ENCODE measurements around the gene GTF2IRD1.

GTF2IRD1 gene

GRCh38 chr7:74567318-74567668 lies 113.6 kb downstream of the GTF2IRD1 start:
- DNase-seq (ENCODE audit: low read depth in 2 of 2) = no peak

- DNase-seq (ENCODE audit: low read depth in 2 of 2) = no peak
Observed at GRCh38 chr7:74568658-74569057, 115.0 kb downstream of the GTF2IRD1 start.

- DNase-seq (ENCODE audit: low read depth in 2 of 2) = no peak
Observed at GRCh38 chr7:74569501-74570075, 115.9 kb downstream of the GTF2IRD1 start.

- DNase-seq (ENCODE audit: low read depth in 2 of 2) = no peak
Observed at GRCh38 chr7:74570533-74571156, 116.9 kb downstream of the GTF2IRD1 start.

GRCh38 chr7:74572301-74572979 lies 118.7 kb downstream of the GTF2IRD1 start:
- no peak for DNase-seq (ENCODE audit: low read depth in 2 of 2)

- DNase-seq (ENCODE audit: low read depth in 2 of 2) = no peak
Observed at GRCh38 chr7:74573512-74573911, 119.8 kb downstream of the GTF2IRD1 start.

- DNase-seq (ENCODE audit: low read depth in 2 of 2) = no peak
Observed at GRCh38 chr7:74575083-74575784, 121.5 kb downstream of the GTF2IRD1 start.

- DNase-seq (ENCODE audit: low read depth in 2 of 2) = no peak
Observed at GRCh38 chr7:74575811-74576210, 122.1 kb downstream of the GTF2IRD1 start.

- no peak for DNase-seq (ENCODE audit: low read depth in 2 of 2)
Observed at GRCh38 chr7:74579800-74580685, 126.3 kb downstream of the GTF2IRD1 start.

- no peak for DNase-seq (ENCODE audit: low read depth in 2 of 2)
Observed at GRCh38 chr7:74581916-74582440, 128.3 kb downstream of the GTF2IRD1 start.

- DNase-seq (ENCODE audit: low read depth in 2 of 2) = no peak
Observed at GRCh38 chr7:74582447-74583039, 128.8 kb downstream of the GTF2IRD1 start.

- DNase-seq (ENCODE audit: low read depth in 2 of 2) = no peak
Observed at GRCh38 chr7:74583630-74584029, 129.9 kb downstream of the GTF2IRD1 start.

- no peak for DNase-seq (ENCODE audit: low read depth in 2 of 2)
Observed at GRCh38 chr7:74584160-74584954, 130.7 kb downstream of the GTF2IRD1 start.

- DNase-seq (ENCODE audit: low read depth in 2 of 2) = no peak
Observed at GRCh38 chr7:74585844-74586243, 132.1 kb downstream of the GTF2IRD1 start.

- DNase-seq (ENCODE audit: low read depth in 2 of 2) = no peak
Observed at GRCh38 chr7:74586258-74587175, 132.8 kb downstream of the GTF2IRD1 start.

GRCh38 chr7:74587435-74588126 lies 133.9 kb downstream of the GTF2IRD1 start:
- DNase-seq (ENCODE audit: low read depth in 2 of 2) = no peak

GRCh38 chr7:74590813-74591212 lies 137.1 kb downstream of the GTF2IRD1 start:
- no peak for DNase-seq (ENCODE audit: low read depth in 2 of 2)

- no peak for DNase-seq (ENCODE audit: low read depth in 2 of 2)
Observed at GRCh38 chr7:74598558-74598957, 144.9 kb downstream of the GTF2IRD1 start.

- DNase-seq (ENCODE audit: low read depth in 2 of 2) = no peak
Observed at GRCh38 chr7:74599244-74599643, 145.5 kb downstream of the GTF2IRD1 start.
